Prostate gland (tissue), 2 donors: ENCODE measurements around the gene KCNK2.

Source experiments
- POLR2A ChIP-seq: fragments of 450-650 bp; IDR thresholded peaks from one replicate; pipeline ENCODE4 v1.6.1; 2016; ENCODE audit warnings: antibody characterized with exemption, mild to moderate bottlenecking
- TF ChIP-seq, protein P1 (sequence below), 4 experiments: fragments of 200-600 bp in 2 of 4; fragments of 450-650 bp in 2 of 4; sonication (generic) in 2 of 4; IDR thresholded peaks; 1 replicate in 3 of 4; 2 replicates in 1 of 4; pipeline ENCODE4 v1.5.1; 2016 to 2019; ENCODE audit warnings: antibody characterized with exemption in 4 of 4, mild to moderate bottlenecking in 2 of 4, moderate library complexity in 2 of 4

DNA sequence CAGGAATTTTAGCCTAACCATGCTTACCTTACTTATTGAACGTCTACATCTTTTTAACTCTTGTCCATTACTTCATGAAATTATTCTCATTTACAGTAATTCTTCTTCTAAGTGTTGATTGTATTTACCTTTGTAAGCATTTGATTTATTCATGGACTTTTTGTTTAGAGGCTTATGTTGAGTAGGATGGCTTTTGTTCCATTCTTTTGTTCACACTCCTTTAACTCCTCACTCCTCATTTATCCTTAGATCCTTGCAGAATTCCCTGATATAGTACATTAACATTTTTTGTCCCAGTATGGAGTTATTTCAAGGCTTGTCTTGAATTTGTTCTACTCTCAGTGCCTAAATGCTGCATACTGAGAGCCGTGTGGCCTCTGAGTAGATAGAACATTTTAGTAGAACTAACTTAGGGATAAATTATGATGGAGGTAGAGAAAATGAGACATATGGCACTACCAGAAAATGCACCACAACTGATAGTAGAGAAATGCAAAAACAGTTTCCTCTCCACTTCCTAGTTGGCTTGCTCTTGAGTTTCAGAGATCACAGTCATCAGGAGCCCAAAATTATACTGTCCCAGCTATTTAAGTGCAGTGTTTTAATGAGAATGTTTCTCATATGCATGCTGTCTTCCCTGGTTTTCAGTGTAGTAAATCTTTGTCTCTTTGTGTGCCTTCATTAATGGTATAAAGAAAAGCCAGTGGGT, 69.5 kb downstream of the KCNK2 start:
- TF ChIP-seq POLR2A = no peak
- TF ChIP-seq, protein P1, sequence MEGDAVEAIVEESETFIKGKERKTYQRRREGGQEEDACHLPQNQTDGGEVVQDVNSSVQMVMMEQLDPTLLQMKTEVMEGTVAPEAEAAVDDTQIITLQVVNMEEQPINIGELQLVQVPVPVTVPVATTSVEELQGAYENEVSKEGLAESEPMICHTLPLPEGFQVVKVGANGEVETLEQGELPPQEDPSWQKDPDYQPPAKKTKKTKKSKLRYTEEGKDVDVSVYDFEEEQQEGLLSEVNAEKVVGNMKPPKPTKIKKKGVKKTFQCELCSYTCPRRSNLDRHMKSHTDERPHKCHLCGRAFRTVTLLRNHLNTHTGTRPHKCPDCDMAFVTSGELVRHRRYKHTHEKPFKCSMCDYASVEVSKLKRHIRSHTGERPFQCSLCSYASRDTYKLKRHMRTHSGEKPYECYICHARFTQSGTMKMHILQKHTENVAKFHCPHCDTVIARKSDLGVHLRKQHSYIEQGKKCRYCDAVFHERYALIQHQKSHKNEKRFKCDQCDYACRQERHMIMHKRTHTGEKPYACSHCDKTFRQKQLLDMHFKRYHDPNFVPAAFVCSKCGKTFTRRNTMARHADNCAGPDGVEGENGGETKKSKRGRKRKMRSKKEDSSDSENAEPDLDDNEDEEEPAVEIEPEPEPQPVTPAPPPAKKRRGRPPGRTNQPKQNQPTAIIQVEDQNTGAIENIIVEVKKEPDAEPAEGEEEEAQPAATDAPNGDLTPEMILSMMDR (IDR thresholded peaks at IDR 0.05) = no peak
